Astrocyte (in vitro differentiated cells and primary cell): ENCODE data around the gene FAM184B. TPM values are rescaled to one million over a fixed set of nuclear protein-coding genes. Genes with fewer than 3 reads are reported as not detected.

Source experiments
- DNase-seq: peaks from one replicate; pipeline ENCODE4 v3.0.0-alpha.2; 2010; ENCODE audit warnings: low read depth
- FAIRE-seq: peaks from 2 replicates; lab custom pipeline; 2011; peaks lifted over from hg19 to GRCh38; lab: Jason Lieb, UNC
- H2AFZ ChIP-seq: 2 replicates; pipeline ENCODE4 v1.6.0; 2012; ENCODE audit warnings: low read depth, low read length, inconsistent platforms
- H3K27ac ChIP-seq: 2 replicates; pipeline ENCODE4 v1.5.1; 2011; ENCODE audit warnings: low read depth, low read length, inconsistent platforms
- H3K27me3 ChIP-seq: 2 replicates; pipeline ENCODE4 v1.6.0; 2011; ENCODE audit warnings: low read length, inconsistent platforms; ENCODE audit not compliant: insufficient read depth
- H3K36me3 ChIP-seq: 2 replicates; pipeline ENCODE4 v1.5.1; 2011; ENCODE audit warnings: low read length, inconsistent platforms; ENCODE audit not compliant: insufficient read depth
- H3K4me1 ChIP-seq: 2 replicates; pipeline ENCODE4 v1.5.1; 2011; ENCODE audit warnings: low read length, inconsistent platforms; ENCODE audit not compliant: insufficient read depth
- H3K4me2 ChIP-seq: 2 replicates; pipeline ENCODE4 v1.6.0; 2012; ENCODE audit warnings: low read length, inconsistent platforms
- H3K4me3 ChIP-seq: 2 replicates; pipeline ENCODE4 v1.5.1; 2011; ENCODE audit warnings: low read depth, mild to moderate bottlenecking, low read length, inconsistent platforms; ENCODE audit not compliant: insufficient read depth
- H3K79me2 ChIP-seq: 2 replicates; pipeline ENCODE4 v1.6.0; 2012; ENCODE audit warnings: mild to moderate bottlenecking, low read length, inconsistent platforms; ENCODE audit not compliant: insufficient read depth
- H3K9ac ChIP-seq: 2 replicates; pipeline ENCODE4 v1.6.0; 2012; ENCODE audit warnings: mild to moderate bottlenecking, low read length, inconsistent platforms
- H3K9me3 ChIP-seq: 2 replicates; pipeline ENCODE4 v1.5.1; 2012; ENCODE audit warnings: low read depth, mild to moderate bottlenecking, low read length, inconsistent platforms; ENCODE audit not compliant: insufficient read depth
- H4K20me1 ChIP-seq: 2 replicates; pipeline ENCODE4 v1.6.0; 2012; ENCODE audit warnings: low read length, inconsistent platforms; ENCODE audit not compliant: insufficient read depth
- H3K27ac Mint-ChIP-seq: one replicate; pipeline ENCODE4 v1.8.0; 2021; ENCODE audit warnings: mild to moderate bottlenecking, mixed read lengths; ENCODE audit not compliant: unreplicated experiment
- H3K27me3 Mint-ChIP-seq: one replicate; pipeline ENCODE4 v1.8.0; 2021; ENCODE audit warnings: low read depth, mixed read lengths; ENCODE audit not compliant: unreplicated experiment
- H3K36me3 Mint-ChIP-seq: one replicate; pipeline ENCODE4 v1.8.0; 2021; ENCODE audit warnings: low read depth, mixed read lengths; ENCODE audit not compliant: unreplicated experiment
- H3K4me1 Mint-ChIP-seq: one replicate; pipeline ENCODE4 v1.8.0; 2021; ENCODE audit warnings: low read depth, mixed read lengths; ENCODE audit not compliant: unreplicated experiment
- H3K4me3 Mint-ChIP-seq: one replicate; pipeline ENCODE4 v1.8.0; 2021; ENCODE audit warnings: mild to moderate bottlenecking, moderate library complexity, mixed read lengths; ENCODE audit not compliant: unreplicated experiment
- H3K9me3 Mint-ChIP-seq: one replicate; pipeline ENCODE4 v1.8.0; 2021; ENCODE audit warnings: mild to moderate bottlenecking, mixed read lengths; ENCODE audit not compliant: unreplicated experiment
- CTCF ChIP-seq: IDR thresholded peaks from 2 replicates; pipeline ENCODE4 v1.5.1; 2011; ENCODE audit warnings: low read depth, mild to moderate bottlenecking, inconsistent platforms, low read length, moderate library complexity; ENCODE audit not compliant: insufficient read depth
- EZH2 ChIP-seq: IDR thresholded peaks from 2 replicates; pipeline ENCODE4 v1.6.1; 2012; ENCODE audit warnings: mild to moderate bottlenecking, low read length, inconsistent platforms; ENCODE audit not compliant: insufficient read depth
- total RNA-seq: library from RNA; stranded (reverse); gene quantifications from 2 replicates; pipeline ENCODE4 v1.2.1, GENCODE V29; 2021

The FAM184B gene
- total RNA-seq, 1 donor from 2014 or later, result 0.54 TPM

DNA sequence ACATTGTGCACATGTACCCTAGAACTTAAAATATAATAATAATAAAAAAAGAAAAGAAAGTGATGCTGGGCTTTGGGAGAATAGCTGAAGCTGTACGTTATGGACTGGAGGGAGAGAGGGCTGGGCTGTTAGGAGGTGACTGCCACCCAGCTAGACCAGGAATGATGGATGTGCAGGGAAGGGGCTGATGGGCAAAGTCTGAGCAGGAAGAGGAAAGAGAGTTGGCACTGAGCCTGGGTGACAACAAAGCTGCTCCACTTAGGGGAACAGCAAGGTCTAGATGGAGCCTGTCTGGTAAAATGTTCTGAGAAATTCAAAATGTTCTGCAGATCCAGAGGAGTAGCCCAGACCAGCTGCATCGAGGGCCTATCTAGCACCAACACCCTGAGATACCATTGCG lies 134.7 kb downstream of the FAM184B start:
- H3K27me3 Mint-ChIP-seq, result no peaks in the 10 kb centered on the region
- H3K27ac Mint-ChIP-seq, result no peak overlapping the region
- H3K27ac ChIP-seq, result no peak overlapping the region
- H3K9me3 ChIP-seq, result no peaks in the 10 kb centered on the region
- H3K4me3 Mint-ChIP-seq, result no peak overlapping the region
- H3K27me3 ChIP-seq, result no peaks in the 10 kb centered on the region
- no peak for FAIRE-seq
- peaks cover 11% of the 10 kb centered on the region for H3K9me3 Mint-ChIP-seq
- no peaks in the 10 kb centered on the region for H3K4me1 ChIP-seq
- H3K36me3 Mint-ChIP-seq, result peaks cover 7% of the 10 kb centered on the region
- DNase-seq, result no peak
- no peak overlapping the region for H3K9ac ChIP-seq
- H3K4me2 ChIP-seq, result no peak overlapping the region
- no peaks in the 10 kb centered on the region for H3K4me1 Mint-ChIP-seq
- no peaks in the 10 kb centered on the region for H4K20me1 ChIP-seq
- TF ChIP-seq EZH2 (no peak), CTCF (no peak)
- no peaks in the 10 kb centered on the region for H3K79me2 ChIP-seq
- H3K4me3 ChIP-seq, result no peak overlapping the region
- H2AFZ ChIP-seq, result no peak overlapping the region
- no peaks in the 10 kb centered on the region for H3K36me3 ChIP-seq

DNA sequence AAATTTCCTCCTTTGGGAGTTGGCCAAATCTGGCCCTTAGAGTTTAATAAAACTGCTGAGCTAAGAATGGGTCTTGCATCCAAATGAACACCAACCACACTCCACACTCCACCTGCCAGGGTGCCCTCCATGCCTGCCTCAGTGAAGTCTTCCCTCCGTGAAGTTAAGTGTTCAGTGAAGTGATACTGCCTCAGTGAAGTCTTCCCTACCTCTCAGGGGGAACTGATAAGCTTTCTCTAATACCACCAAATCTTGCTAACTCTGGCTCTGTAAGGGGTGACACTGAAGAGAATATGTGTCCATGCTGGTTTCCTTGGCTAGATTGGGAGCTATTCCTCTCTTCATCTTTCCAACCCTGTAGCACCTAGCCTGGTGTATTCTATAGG lies 139.0 kb downstream of the FAM184B start:
- H3K27ac ChIP-seq, result no peak overlapping the region
- no peaks in the 10 kb centered on the region for H3K9me3 ChIP-seq
- TF ChIP-seq EZH2 (no peak), CTCF (no peak)
- no peak overlapping the region for H3K9ac ChIP-seq
- no peaks in the 10 kb centered on the region for H3K27me3 ChIP-seq
- Mint-ChIP-seq H3K27me3 (no peaks in the 10 kb centered on the region), H3K27ac (no peak overlapping the region), H3K4me1 (no peaks in the 10 kb centered on the region), H3K36me3 (peaks cover 7% of the 10 kb centered on the region), H3K4me3 (no peak overlapping the region), H3K9me3 (peaks cover 11% of the 10 kb centered on the region)
- H3K36me3 ChIP-seq, result no peaks in the 10 kb centered on the region
- H3K4me2 ChIP-seq, result no peak overlapping the region
- peaks cover 9% of the 10 kb centered on the region for H4K20me1 ChIP-seq
- H3K4me1 ChIP-seq, result no peaks in the 10 kb centered on the region
- DNase-seq (no peak), FAIRE-seq (no peak)
- H2AFZ ChIP-seq, result no peak overlapping the region
- H3K79me2 ChIP-seq, result no peaks in the 10 kb centered on the region
- H3K4me3 ChIP-seq, result no peak overlapping the region

GRCh38 chr4:17639136-17639535 lies 142.3 kb downstream of the FAM184B start:
- Histone ChIP-seq H2AFZ (no peak overlapping the region), H3K27ac (no peak overlapping the region), H3K9me3 (no peaks in the 10 kb centered on the region), H3K36me3 (peaks cover 10% of the 10 kb centered on the region), H3K4me3 (no peak overlapping the region), H4K20me1 (peaks cover 17% of the 10 kb centered on the region), H3K79me2 (no peaks in the 10 kb centered on the region), H3K27me3 (no peaks in the 10 kb centered on the region), H3K4me1 (no peaks in the 10 kb centered on the region), H3K9ac (no peak overlapping the region), H3K4me2 (no peak overlapping the region)
- H3K9me3 Mint-ChIP-seq, result peaks cover 7% of the 10 kb centered on the region
- H3K27ac Mint-ChIP-seq, result no peak overlapping the region
- H3K36me3 Mint-ChIP-seq, result peaks cover 7% of the 10 kb centered on the region
- H3K27me3 Mint-ChIP-seq, result no peaks in the 10 kb centered on the region
- no peak overlapping the region for H3K4me3 Mint-ChIP-seq
- no peak for DNase-seq
- TF ChIP-seq EZH2 (no peak), CTCF (no peak)
- H3K4me1 Mint-ChIP-seq, result no peaks in the 10 kb centered on the region
- no peak for FAIRE-seq
